GM18951 (cell line): ENCODE measurements around the gene ANKS1A.

ENCODE experiments used
- POLR2A ChIP-seq: IDR thresholded peaks from 4 replicates; pipeline ENCODE4 v1.6.1; 2011; ENCODE audit warnings: mild to moderate bottlenecking; ENCODE audit not compliant: insufficient read length, insufficient read depth; ENCODE audit errors: extremely low read depth
- in situ Hi-C: fragments of 300-500 bp; cut with MboI; formaldehyde crosslinking; loops from one replicate; pipeline ENCODE4 v1.12.0; 2022; ENCODE audit warnings: low sequenced_read_pairs, mixed read lengths, inconsistent platforms; ENCODE audit not compliant: unreplicated experiment

ANKS1A gene

GRCh38 chr6:35047265-35048011 lies 158.4 kb downstream of the ANKS1A start:
- TF ChIP-seq POLR2A = no peak
- in situ Hi-C loops = no loop called here

- TF ChIP-seq POLR2A = no peak
These were observed 159.1 kb downstream of the ANKS1A start for GRCh38 chr6:35048031-35048613.

GRCh38 chr6:35048631-35049083 lies 159.6 kb downstream of the ANKS1A start:
- in situ Hi-C loops = no loop called here
- no peak for TF ChIP-seq POLR2A

More at GRCh38 chr6:35048031-35048613, 159.1 kb downstream of the ANKS1A start:
- in situ Hi-C loops = no loop called here

GRCh38 chr6:35049156-35049735 lies 160.2 kb downstream of the ANKS1A start:
- TF ChIP-seq POLR2A = no peak
- in situ Hi-C loops = no loop called here

DNA sequence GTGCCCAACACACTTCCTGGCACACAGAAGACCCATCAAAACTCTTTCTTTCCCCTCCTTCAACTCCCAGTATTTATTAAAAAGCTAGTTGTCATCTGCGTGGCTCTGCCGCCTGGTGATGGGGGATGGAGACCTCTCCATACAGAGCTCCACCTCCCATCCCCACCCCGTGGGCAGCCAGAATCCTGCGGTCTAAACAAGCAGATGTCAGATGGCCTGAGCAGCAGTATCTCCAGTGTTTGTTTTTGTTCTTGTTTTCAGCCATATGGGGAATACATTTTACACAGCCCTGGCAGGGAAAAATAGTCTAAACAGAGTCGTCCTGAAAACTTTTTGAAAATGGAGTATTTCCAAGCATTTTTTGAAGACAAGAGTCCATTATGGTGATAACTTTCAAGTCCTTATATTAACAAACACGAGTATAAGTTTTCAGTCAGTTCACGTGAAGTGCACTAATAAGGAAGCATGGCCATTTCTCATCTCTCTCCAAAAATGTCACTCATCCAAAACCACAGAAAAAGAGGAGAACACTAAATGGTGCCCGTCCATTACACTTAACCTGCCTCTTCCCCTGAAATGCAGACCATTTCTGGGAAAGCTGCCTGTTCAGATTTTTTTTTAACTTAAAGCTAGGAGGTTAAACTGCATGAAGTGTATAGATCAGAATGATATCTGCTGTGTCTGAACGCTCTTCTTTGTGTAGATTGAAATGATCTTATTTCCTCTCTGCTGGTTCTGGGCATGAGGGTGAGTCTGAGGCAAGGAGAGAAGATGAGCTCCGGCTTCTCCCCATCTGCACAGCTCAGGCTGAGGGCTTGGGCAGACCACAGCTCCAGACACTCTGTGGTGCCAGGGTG lies 161.1 kb downstream of the ANKS1A start:
- TF ChIP-seq POLR2A = no peak
- in situ Hi-C loops = no loop called here

DNA sequence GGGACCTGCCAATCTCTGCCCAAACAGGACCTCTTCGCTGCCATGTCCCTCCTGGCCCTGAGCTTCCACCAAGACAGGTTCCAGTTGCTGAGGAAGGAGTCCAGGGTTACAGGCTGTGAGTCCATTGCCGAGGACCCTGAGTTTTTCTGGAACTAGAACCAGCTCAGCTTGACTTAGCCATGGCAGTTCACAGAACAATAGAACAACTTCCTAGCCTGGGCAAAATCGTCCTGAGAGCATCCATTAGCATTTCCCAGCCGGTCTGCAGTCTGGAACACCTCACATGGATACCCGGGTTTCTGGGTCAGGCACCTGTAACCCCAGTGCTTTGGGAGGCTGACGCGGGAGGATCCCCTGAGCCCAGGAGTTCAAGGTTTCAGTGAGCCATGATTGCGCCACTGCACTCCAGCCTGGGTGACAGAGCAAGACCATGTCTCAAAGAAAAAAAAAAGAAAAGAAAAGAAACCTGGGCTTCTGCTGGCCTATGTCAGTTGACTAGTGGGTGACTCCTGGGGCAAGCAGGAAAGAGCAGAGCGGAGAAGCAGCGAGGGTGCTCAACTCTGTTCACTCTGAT lies 161.8 kb downstream of the ANKS1A start:
- in situ Hi-C loops = no loop called here
- TF ChIP-seq POLR2A = no peak

DNA sequence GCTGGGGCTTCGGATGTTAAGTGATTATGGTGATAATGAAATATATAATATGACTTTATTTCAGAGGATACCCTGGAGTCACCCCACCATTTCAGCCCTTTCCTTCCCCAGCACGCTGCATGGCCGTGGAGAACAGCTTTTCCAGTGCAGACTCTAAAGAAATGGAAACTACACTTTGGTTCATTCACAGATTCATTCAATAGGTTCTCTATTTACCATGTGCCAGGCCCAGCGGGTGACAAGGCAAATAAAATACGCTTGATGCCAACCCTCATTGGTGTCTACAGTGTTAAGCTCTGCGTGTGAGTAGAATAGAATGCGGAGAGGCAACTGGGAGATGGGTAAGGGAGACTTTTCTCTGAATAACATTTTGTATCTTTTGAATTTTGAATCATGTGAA lies 162.3 kb downstream of the ANKS1A start:
- in situ Hi-C loops = no loop called here
- TF ChIP-seq POLR2A = no peak

DNA sequence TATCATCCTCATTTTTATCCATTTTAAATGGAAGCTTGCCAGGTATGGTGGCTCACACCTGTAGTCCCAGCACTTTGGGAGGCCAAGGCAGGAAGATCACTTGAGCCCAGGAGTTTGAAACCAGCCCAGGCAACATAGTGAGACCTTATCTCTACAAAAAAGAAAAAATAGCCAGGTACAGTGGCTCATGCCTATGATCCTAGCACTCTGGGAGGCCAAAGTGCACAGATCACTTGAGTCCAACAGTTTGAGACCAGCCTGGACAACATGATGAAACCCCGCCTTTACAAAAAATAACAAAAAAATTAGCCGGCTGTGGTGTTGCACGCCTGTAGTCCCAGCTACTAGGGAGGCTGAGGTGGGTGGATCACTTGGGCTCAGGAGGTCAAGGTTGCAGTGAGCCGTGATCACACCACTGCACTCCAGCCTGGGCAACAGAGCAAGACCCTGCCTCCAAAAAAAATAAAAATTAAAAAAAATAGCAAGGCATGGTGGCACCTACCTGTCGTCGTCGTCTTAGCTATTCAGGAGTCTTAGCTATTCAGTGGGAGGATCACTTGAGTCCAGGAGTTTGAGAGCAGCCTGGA lies 163.0 kb downstream of the ANKS1A start:
- no peak for TF ChIP-seq POLR2A
- in situ Hi-C loops = no loop called here

- TF ChIP-seq POLR2A = no peak
These were observed 163.9 kb downstream of the ANKS1A start for GRCh38 chr6:35052694-35053565.

DNA sequence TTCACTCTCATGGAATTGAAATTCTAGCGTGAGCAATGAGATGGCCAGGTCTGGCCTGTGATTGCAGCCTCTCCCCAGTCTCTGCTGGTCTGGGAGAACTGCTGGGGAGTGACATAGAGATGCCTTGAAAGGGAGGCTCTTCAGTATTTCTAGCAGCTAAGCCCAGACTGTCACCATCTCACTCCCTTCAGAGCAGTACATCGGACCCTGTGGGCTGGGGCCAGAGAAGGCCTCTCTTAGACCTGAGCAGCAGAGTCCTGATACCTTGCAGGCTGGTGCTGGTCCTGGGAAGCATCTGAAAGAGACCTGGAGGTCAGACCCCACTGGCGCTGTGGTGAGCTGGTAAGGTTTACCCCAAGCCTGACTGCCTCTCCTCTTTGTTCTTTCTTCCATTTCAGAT lies 164.6 kb downstream of the ANKS1A start:
- in situ Hi-C loops = no loop called here
- TF ChIP-seq POLR2A = no peak

More at GRCh38 chr6:35052694-35053565, 163.9 kb downstream of the ANKS1A start:
- in situ Hi-C loops = no loop called here

DNA sequence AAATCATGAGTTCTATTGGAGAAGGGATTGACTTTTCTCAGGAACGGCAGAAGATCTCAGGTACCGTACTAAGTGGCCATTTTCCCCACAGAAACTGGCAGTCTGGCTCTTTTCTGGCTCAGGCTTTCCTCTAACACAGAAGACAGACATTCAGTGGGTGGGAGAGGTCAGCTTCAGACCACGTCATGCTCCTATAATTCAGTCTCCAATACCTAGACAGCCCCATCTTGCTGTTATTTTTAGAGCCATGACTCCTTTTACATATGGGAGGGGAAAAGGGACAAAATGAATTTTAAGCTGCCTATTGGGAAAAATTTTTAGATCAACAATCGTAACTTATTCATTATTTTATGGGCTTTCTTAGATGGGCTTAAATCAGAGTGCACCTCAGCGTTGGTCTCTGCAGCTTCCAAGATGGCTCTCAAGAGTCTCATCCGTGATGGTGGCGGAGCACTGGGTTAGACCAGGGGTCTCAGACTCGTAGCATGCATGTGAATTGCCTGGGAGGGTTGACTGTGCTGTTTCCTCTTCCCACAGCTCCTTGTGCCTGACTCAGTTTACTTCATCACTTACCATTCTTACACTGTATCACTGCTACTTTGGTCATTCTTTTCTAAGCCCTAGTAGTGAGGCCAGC lies 165.2 kb downstream of the ANKS1A start:
- in situ Hi-C loops = no loop called here
- TF ChIP-seq POLR2A = no peak
